ENCODE results near the gene COX17. TPM values are rescaled to one million over a fixed set of nuclear protein-coding genes. Genes with fewer than 3 reads are reported as not detected.

The COX17 gene
- total RNA-seq, 1 donor from 2014 or later: 54.4 TPM

GRCh38 chr3:119715105-119715504 lies 37.9 kb upstream of the COX17 start:
- Histone ChIP-seq H3K4me3 (no peak overlapping the region), H3K27ac (no peak overlapping the region), H3K27me3 (ENCODE audit: low read depth) (no peaks in the 10 kb centered on the region), H3K36me3 (no peaks in the 10 kb centered on the region), H3K9me3 (no peaks in the 10 kb centered on the region), H3K4me1 (no peaks in the 10 kb centered on the region)
- intact Hi-C loops (cut with DNase I): no loop called here
- DNase-seq (no peak), ATAC-seq (no peak)
- TF ChIP-seq CTCF (IDR thresholded peaks at IDR 0.05): no peak

- no peak for DNase-seq
- TF ChIP-seq CTCF (IDR thresholded peaks at IDR 0.05): no peak
- H3K36me3 ChIP-seq: no peaks in the 10 kb centered on the region
- peaks cover 31% of the 10 kb centered on the region for H3K4me1 ChIP-seq
- peak overlapping the region; percentile 56 for H3K4me3 ChIP-seq
- ATAC-seq: no peak
- intact Hi-C loops (cut with DNase I): no loop called here
- H3K9me3 ChIP-seq: no peaks in the 10 kb centered on the region
- H3K27me3 ChIP-seq (ENCODE audit: low read depth): no peaks in the 10 kb centered on the region
- H3K27ac ChIP-seq: no peak overlapping the region
These were observed 26.8 kb upstream of the COX17 start for GRCh38 chr3:119703820-119704531.

GRCh38 chr3:119702530-119703527 lies 25.6 kb upstream of the COX17 start, which contains the start of gene CFAP91:
Gene CFAP91 (plus strand): TSS chr3:119703022. CDS start chr3:119703099, 77 bp downstream.
- peak; percentile 98 for DNase-seq
- no peaks in the 10 kb centered on the region for H3K27me3 ChIP-seq (ENCODE audit: low read depth)
- peak within 1 kb of the TSS; percentile 56 for H3K4me3 ChIP-seq
- ATAC-seq: peak; percentile 100
- intact Hi-C loops (cut with DNase I): no loop called here
- no peaks in the 10 kb centered on the region for H3K36me3 ChIP-seq
- H3K9me3 ChIP-seq: no peaks in the 10 kb centered on the region
- H3K27ac ChIP-seq: no peak within 1 kb of the TSS
- TF ChIP-seq CTCF (IDR thresholded peaks at IDR 0.05): no peak
- H3K4me1 ChIP-seq: peaks cover 31% of the 10 kb centered on the region

- no peaks in the 10 kb centered on the region for H3K27me3 ChIP-seq (ENCODE audit: low read depth)
- no peak overlapping the region for H3K4me3 ChIP-seq
- no peak for TF ChIP-seq CTCF (IDR thresholded peaks at IDR 0.05)
- no peak for ATAC-seq
- H3K4me1 ChIP-seq: peaks cover 31% of the 10 kb centered on the region
- no peaks in the 10 kb centered on the region for H3K9me3 ChIP-seq
- no peak overlapping the region for H3K27ac ChIP-seq
- no peak for DNase-seq
- H3K36me3 ChIP-seq: no peaks in the 10 kb centered on the region
- intact Hi-C loops (cut with DNase I): no loop called here
These were observed 23.9 kb upstream of the COX17 start for GRCh38 chr3:119700920-119701734.

All from lower lobe of right lung (tissue), 2 donors.